SHP77 (cell line): Measurements from ENCODE around the gene SERPINE2.

Experiments used
- DNase-seq, 2 experiments: peaks; one replicate each; lab custom pipeline; 2025; lab: John Stamatoyannopoulos, UW

SERPINE2 gene

GRCh38 chr2:224039080-224039769 is at the start of gene SERPINE2:
SERPINE2 (minus strand) TSS chr2:224039286; CDS start chr2:224001900, 37,386 bp downstream.
- DNase-seq = peak in 1 of 2 experiments; percentile 14

GRCh38 chr2:224086226-224086914 is 47.3 kb upstream of the SERPINE2 start:
- no peak for DNase-seq

GRCh38 chr2:224085811-224086210 is 46.7 kb upstream of the SERPINE2 start:
- DNase-seq = no peak

GRCh38 chr2:224085246-224085645 is 46.2 kb upstream of the SERPINE2 start:
- DNase-seq = no peak

- no peak for DNase-seq
These were observed 45.3 kb upstream of the SERPINE2 start for GRCh38 chr2:224084266-224084892.

GRCh38 chr2:224083638-224084037 is 44.6 kb upstream of the SERPINE2 start:
- DNase-seq = no peak

- DNase-seq = no peak
These were observed 39.6 kb upstream of the SERPINE2 start for GRCh38 chr2:224078656-224079055.

- DNase-seq = no peak
These were observed 38.9 kb upstream of the SERPINE2 start for GRCh38 chr2:224077773-224078507.

GRCh38 chr2:224075588-224075987 is 36.5 kb upstream of the SERPINE2 start:
- DNase-seq = no peak

- no peak for DNase-seq
These were observed 34.6 kb upstream of the SERPINE2 start for GRCh38 chr2:224073676-224074075.

GRCh38 chr2:224072541-224073188 is 33.6 kb upstream of the SERPINE2 start:
- DNase-seq = no peak

GRCh38 chr2:224069172-224069571 is 30.1 kb upstream of the SERPINE2 start:
- DNase-seq = no peak

- no peak for DNase-seq
These were observed 24.2 kb upstream of the SERPINE2 start for GRCh38 chr2:224063298-224063648.

- DNase-seq = no peak
These were observed 23.6 kb upstream of the SERPINE2 start for GRCh38 chr2:224062481-224063297.

GRCh38 chr2:224060783-224061482 is 21.8 kb upstream of the SERPINE2 start:
- DNase-seq = no peak

GRCh38 chr2:224059178-224059577 is 20.1 kb upstream of the SERPINE2 start:
- DNase-seq = no peak

- DNase-seq = no peak
These were observed 19.1 kb upstream of the SERPINE2 start for GRCh38 chr2:224058048-224058775.

GRCh38 chr2:224056889-224057288 is 17.8 kb upstream of the SERPINE2 start:
- DNase-seq = no peak

- no peak for DNase-seq
These were observed 16.0 kb upstream of the SERPINE2 start for GRCh38 chr2:224055101-224055500.

- DNase-seq = no peak
These were observed 7.7 kb upstream of the SERPINE2 start for GRCh38 chr2:224046752-224047151.
